ENCODE results near the gene AOAH.

Gene AOAH

GRCh38 chr7:36749282-36749960 is 25.1 kb upstream of the AOAH start:
- H3K27ac ChIP-seq (ENCODE audit: low read depth, low read length), result no peak overlapping the region
- no peaks in the 10 kb centered on the region for H3K9me3 ChIP-seq (ENCODE audit: control insufficient read depth, insufficient read depth, low read length)
- TF ChIP-seq CTCF (IDR thresholded peaks at IDR 0.05; ENCODE audit: low read depth, low read length, poor library complexity, severe bottlenecking), result no peak
- no peak for TF ChIP-seq EZH2phosphoT487 (IDR thresholded peaks at IDR 0.05; ENCODE audit: borderline replicate concordance, low read length)
- H3K4me3 ChIP-seq (ENCODE audit: low read length), result no peak overlapping the region
- peaks cover 5% of the 10 kb centered on the region for H3K27me3 ChIP-seq (ENCODE audit: control insufficient read depth, low read length)
- H3K4me2 ChIP-seq (ENCODE audit: low read length), result no peak overlapping the region
- no peaks in the 10 kb centered on the region for H4K20me1 ChIP-seq (ENCODE audit: control insufficient read depth, insufficient read depth, low read depth, low read length)
- no peaks in the 10 kb centered on the region for H3F3A ChIP-seq (ENCODE audit: control insufficient read depth, insufficient read depth)
- H3K36me3 ChIP-seq (ENCODE audit: control insufficient read depth, low read length), result no peaks in the 10 kb centered on the region
- H3K79me2 ChIP-seq (ENCODE audit: control insufficient read depth, low read length), result no peaks in the 10 kb centered on the region
- H3K4me1 ChIP-seq (ENCODE audit: control insufficient read depth, low read length), result no peaks in the 10 kb centered on the region
- no peaks in the 10 kb centered on the region for H3K9me2 ChIP-seq (replicated peaks; ENCODE audit: control insufficient read depth, low read length)

- Histone ChIP-seq H3K9me3 (ENCODE audit: control insufficient read depth, insufficient read depth, low read length) (no peaks in the 10 kb centered on the region), H3K27ac (ENCODE audit: low read depth, low read length) (no peak overlapping the region), H4K20me1 (ENCODE audit: control insufficient read depth, insufficient read depth, low read depth, low read length) (no peaks in the 10 kb centered on the region), H3K4me2 (ENCODE audit: low read length) (no peak overlapping the region), H3K27me3 (ENCODE audit: control insufficient read depth, low read length) (peaks cover 3% of the 10 kb centered on the region; the same call in 1 of the 2 replicates), H3K4me1 (ENCODE audit: control insufficient read depth, low read length) (no peaks in the 10 kb centered on the region), H3K4me3 (ENCODE audit: low read length) (no peak overlapping the region), H3F3A (ENCODE audit: control insufficient read depth, insufficient read depth) (no peaks in the 10 kb centered on the region), H3K9me2 (replicated peaks; ENCODE audit: control insufficient read depth, low read length) (no peaks in the 10 kb centered on the region), H3K79me2 (ENCODE audit: control insufficient read depth, low read length) (no peaks in the 10 kb centered on the region), H3K36me3 (ENCODE audit: control insufficient read depth, low read length) (no peaks in the 10 kb centered on the region)
- TF ChIP-seq CTCF (IDR thresholded peaks at IDR 0.05; ENCODE audit: low read depth, low read length, poor library complexity, severe bottlenecking) (no peak), EZH2phosphoT487 (IDR thresholded peaks at IDR 0.05; ENCODE audit: borderline replicate concordance, low read length) (no peak)
Observed at GRCh38 chr7:36748017-36748487, 23.8 kb upstream of the AOAH start.

GRCh38 chr7:36747280-36748016 is 23.2 kb upstream of the AOAH start:
- H3K4me2 ChIP-seq (ENCODE audit: low read length), result no peak overlapping the region
- no peaks in the 10 kb centered on the region for H3K36me3 ChIP-seq (ENCODE audit: control insufficient read depth, low read length)
- H3K27me3 ChIP-seq (ENCODE audit: control insufficient read depth, low read length), result peaks cover 3% of the 10 kb centered on the region; the same call in 1 of the 2 replicates
- H3K4me1 ChIP-seq (ENCODE audit: control insufficient read depth, low read length), result no peaks in the 10 kb centered on the region
- H3K9me2 ChIP-seq (replicated peaks; ENCODE audit: control insufficient read depth, low read length), result no peaks in the 10 kb centered on the region
- no peaks in the 10 kb centered on the region for H3F3A ChIP-seq (ENCODE audit: control insufficient read depth, insufficient read depth)
- TF ChIP-seq EZH2phosphoT487 (IDR thresholded peaks at IDR 0.05; ENCODE audit: borderline replicate concordance, low read length) (no peak), CTCF (IDR thresholded peaks at IDR 0.05; ENCODE audit: low read depth, low read length, poor library complexity, severe bottlenecking) (no peak)
- H3K4me3 ChIP-seq (ENCODE audit: low read length), result no peak overlapping the region
- no peak overlapping the region for H3K27ac ChIP-seq (ENCODE audit: low read depth, low read length)
- no peaks in the 10 kb centered on the region for H3K9me3 ChIP-seq (ENCODE audit: control insufficient read depth, insufficient read depth, low read length)
- H4K20me1 ChIP-seq (ENCODE audit: control insufficient read depth, insufficient read depth, low read depth, low read length), result no peaks in the 10 kb centered on the region
- no peaks in the 10 kb centered on the region for H3K79me2 ChIP-seq (ENCODE audit: control insufficient read depth, low read length)

Measured in DOHH2 (cell line).